Activated CD4-positive, alpha-beta T cell treated with anti-CD3 and anti-CD28 coated beads for 36 hours (primary cell): ENCODE results near the gene TENM4. TPM values are rescaled to one million over a fixed set of nuclear protein-coding genes. Genes with fewer than 3 reads are reported as not detected.

Experiments
- ATAC-seq: fragments of 200-7000 bp; cut with Tn5 transposase; one replicate; pipeline ENCODE4 v1.10.0; 2021; ENCODE audit warnings: mild to moderate bottlenecking, moderate library complexity
- CTCF ChIA-PET: fragments of 350-600 bp; sonication (Branson Sonifier 250); formaldehyde crosslinking; loops from one replicate; lab custom pipeline; 2021; ENCODE audit warnings: antibody characterized with exemption; lab: Charles Lee
- POLR2A ChIA-PET: fragments of 350-600 bp; sonication (Branson Sonifier 250); formaldehyde crosslinking; loops from one replicate; lab custom pipeline; 2021; ENCODE audit warnings: antibody characterized with exemption, inconsistent platforms; lab: Charles Lee
- DNase-seq: peaks from one replicate; pipeline ENCODE4 v3.0.0-alpha.2; 2020
- H3K27ac Mint-ChIP-seq: one replicate; pipeline ENCODE4 v1.8.0; 2021; ENCODE audit warnings: mixed read lengths
- H3K27me3 Mint-ChIP-seq: one replicate; pipeline ENCODE4 v1.8.0; 2021; ENCODE audit warnings: mixed read lengths
- H3K36me3 Mint-ChIP-seq: one replicate; pipeline ENCODE4 v1.8.0; 2021; ENCODE audit warnings: low read depth, mixed read lengths
- H3K4me1 Mint-ChIP-seq: one replicate; pipeline ENCODE4 v1.8.0; 2021; ENCODE audit warnings: mixed read lengths
- H3K4me3 Mint-ChIP-seq: one replicate; pipeline ENCODE4 v1.8.0; 2021; ENCODE audit warnings: mild to moderate bottlenecking, moderate library complexity, mixed read lengths
- H3K9me3 Mint-ChIP-seq: one replicate; pipeline ENCODE4 v1.8.0; 2021; ENCODE audit warnings: low read depth, mixed read lengths
- intact Hi-C, 2 experiments: fragments of 100-400 bp; cut with DNase I in 1 of 2; cut with micrococcal nuclease in 1 of 2; formaldehyde crosslinking; loops; one replicate each; pipeline versions ENCODE4 v1.14.2 to v1.15.1; 2022 to 2024; cut with DNase I, micrococcal nuclease
- total RNA-seq, 2 experiments: library from RNA; stranded (reverse); gene quantifications; one replicate each; pipeline ENCODE4 v1.2.3, GENCODE V29; 2021

TENM4 gene
- total RNA-seq, 2 experiments from 2014 or later, result not detected

GRCh38 chr11:79052544-79052943, 388.3 kb downstream of the TENM4 start:
- Mint-ChIP-seq H3K36me3 (no peaks in the 10 kb centered on the region), H3K27me3 (peaks cover 8% of the 10 kb centered on the region), H3K4me3 (no peak overlapping the region), H3K9me3 (no peaks in the 10 kb centered on the region), H3K27ac (no peak overlapping the region), H3K4me1 (no peaks in the 10 kb centered on the region)
- POLR2A ChIA-PET, result no interaction called here
- CTCF ChIA-PET, result no interaction called here
- ATAC-seq (no peak), DNase-seq (peak; percentile 19)
- intact Hi-C loops, result no loop called here

- no peak for ATAC-seq
- ChIA-PET POLR2A (no interaction called here), CTCF (interaction anchor here (0.8 kb wide), 2 partner anchors 49 to 184 kb away, joined by 3 to 4 read pairs; no protein-coding TSS in a partner anchor)
- Mint-ChIP-seq H3K9me3 (no peaks in the 10 kb centered on the region), H3K27ac (no peak overlapping the region), H3K4me1 (no peaks in the 10 kb centered on the region), H3K27me3 (peaks cover 8% of the 10 kb centered on the region), H3K36me3 (no peaks in the 10 kb centered on the region), H3K4me3 (no peak overlapping the region)
- no peak for DNase-seq
- intact Hi-C loops, result no loop called here
These were observed 390.0 kb downstream of the TENM4 start for GRCh38 chr11:79050786-79051185.

- no peak for DNase-seq
- POLR2A ChIA-PET, result no interaction called here
These were observed 391.1 kb downstream of the TENM4 start for GRCh38 chr11:79049741-79050179.

DNA sequence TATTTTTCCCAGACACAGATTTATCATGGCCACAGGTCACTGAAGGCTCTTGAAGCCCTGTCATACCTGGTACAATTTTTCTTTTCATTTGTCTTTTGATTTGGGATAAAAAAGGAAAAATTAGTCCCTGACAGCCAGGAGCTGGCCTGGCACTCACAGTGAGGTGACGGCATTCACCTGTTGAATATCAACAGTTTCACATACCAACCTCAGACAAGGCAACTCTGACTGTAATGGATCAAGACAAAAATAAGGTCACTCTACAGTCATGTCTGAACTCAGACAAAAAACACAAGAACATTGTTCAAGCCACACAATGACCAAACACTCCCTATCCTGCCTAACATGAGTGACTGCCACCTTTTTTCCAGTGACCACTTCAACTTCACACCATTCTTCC, 392.9 kb downstream of the TENM4 start:
- no peaks in the 10 kb centered on the region for H3K9me3 Mint-ChIP-seq
- intact Hi-C loops, result no loop called here
- no peaks in the 10 kb centered on the region for H3K36me3 Mint-ChIP-seq
- ChIA-PET CTCF (interaction anchor here (0.9 kb wide), 1 partner anchor 35 kb away, joined by 4 read pairs; no protein-coding TSS in a partner anchor), POLR2A (no interaction called here)
- H3K27me3 Mint-ChIP-seq, result peaks cover 8% of the 10 kb centered on the region
- H3K4me3 Mint-ChIP-seq, result no peak overlapping the region
- no peak overlapping the region for H3K27ac Mint-ChIP-seq
- DNase-seq, result no peak
- ATAC-seq, result no peak
- H3K4me1 Mint-ChIP-seq, result no peaks in the 10 kb centered on the region

More at GRCh38 chr11:79049741-79050179, 391.1 kb downstream of the TENM4 start:
- Mint-ChIP-seq H3K9me3 (no peaks in the 10 kb centered on the region), H3K27ac (no peak overlapping the region), H3K27me3 (peaks cover 8% of the 10 kb centered on the region), H3K36me3 (no peaks in the 10 kb centered on the region), H3K4me1 (no peaks in the 10 kb centered on the region), H3K4me3 (no peak overlapping the region)
- intact Hi-C loops, result no loop called here
- CTCF ChIA-PET, result no interaction called here
- ATAC-seq, result no peak

GRCh38 chr11:79047321-79047720, 393.5 kb downstream of the TENM4 start:
- Mint-ChIP-seq H3K27me3 (peaks cover 6% of the 10 kb centered on the region), H3K4me3 (no peak overlapping the region), H3K36me3 (no peaks in the 10 kb centered on the region), H3K27ac (no peak overlapping the region), H3K4me1 (no peaks in the 10 kb centered on the region), H3K9me3 (no peaks in the 10 kb centered on the region)
- DNase-seq (no peak), ATAC-seq (no peak)
- POLR2A ChIA-PET, result no interaction called here
- CTCF ChIA-PET, result interaction anchor here (0.9 kb wide), 1 partner anchor 35 kb away, joined by 4 read pairs; no protein-coding TSS in a partner anchor
- intact Hi-C loops, result no loop called here

GRCh38 chr11:79046366-79046765, 394.5 kb downstream of the TENM4 start:
- no peak for ATAC-seq
- ChIA-PET CTCF (no interaction called here), POLR2A (no interaction called here)
- H3K27ac Mint-ChIP-seq, result no peak overlapping the region
- H3K4me3 Mint-ChIP-seq, result no peak overlapping the region
- H3K9me3 Mint-ChIP-seq, result no peaks in the 10 kb centered on the region
- H3K27me3 Mint-ChIP-seq, result no peaks in the 10 kb centered on the region
- no peak for DNase-seq
- no peaks in the 10 kb centered on the region for H3K36me3 Mint-ChIP-seq
- H3K4me1 Mint-ChIP-seq, result no peaks in the 10 kb centered on the region
- intact Hi-C loops, result no loop called here

DNA sequence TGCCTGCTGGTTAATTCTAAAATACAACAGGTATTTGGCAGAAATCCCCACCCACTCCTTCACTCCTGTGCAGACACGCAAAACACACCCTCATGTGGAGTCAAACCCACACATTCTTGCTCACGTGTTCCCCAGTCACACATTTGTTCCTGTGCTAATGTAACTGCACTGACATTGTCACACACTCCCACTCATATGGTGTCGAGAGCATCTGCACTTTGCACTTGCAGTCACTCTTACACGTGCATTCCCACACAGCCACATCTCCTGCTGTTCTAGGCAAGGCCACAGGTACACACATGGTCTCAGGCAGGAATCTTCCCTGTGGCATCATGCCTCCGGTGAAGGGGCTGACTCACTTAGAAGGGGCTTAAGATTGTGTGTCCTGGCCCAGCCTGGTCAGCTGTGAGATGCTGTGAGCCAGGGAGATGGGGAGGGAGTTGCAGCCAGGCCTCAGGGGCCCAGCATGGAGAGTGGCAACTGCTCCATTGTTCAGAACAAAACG, 395.0 kb downstream of the TENM4 start:
- Mint-ChIP-seq H3K36me3 (no peaks in the 10 kb centered on the region), H3K4me1 (no peaks in the 10 kb centered on the region), H3K9me3 (no peaks in the 10 kb centered on the region), H3K27ac (no peak overlapping the region), H3K4me3 (no peak overlapping the region), H3K27me3 (no peaks in the 10 kb centered on the region)
- intact Hi-C loops, result no loop called here
- ChIA-PET CTCF (no interaction called here), POLR2A (no interaction called here)
- no peak for DNase-seq
- no peak for ATAC-seq

GRCh38 chr11:79045018-79045799, 395.6 kb downstream of the TENM4 start:
- intact Hi-C loops, result no loop called here
- ChIA-PET CTCF (no interaction called here), POLR2A (no interaction called here)
- H3K27me3 Mint-ChIP-seq, result no peaks in the 10 kb centered on the region
- H3K27ac Mint-ChIP-seq, result no peak overlapping the region
- DNase-seq (no peak), ATAC-seq (no peak)
- H3K36me3 Mint-ChIP-seq, result no peaks in the 10 kb centered on the region
- H3K9me3 Mint-ChIP-seq, result no peaks in the 10 kb centered on the region
- H3K4me1 Mint-ChIP-seq, result no peaks in the 10 kb centered on the region
- H3K4me3 Mint-ChIP-seq, result no peak overlapping the region

DNA sequence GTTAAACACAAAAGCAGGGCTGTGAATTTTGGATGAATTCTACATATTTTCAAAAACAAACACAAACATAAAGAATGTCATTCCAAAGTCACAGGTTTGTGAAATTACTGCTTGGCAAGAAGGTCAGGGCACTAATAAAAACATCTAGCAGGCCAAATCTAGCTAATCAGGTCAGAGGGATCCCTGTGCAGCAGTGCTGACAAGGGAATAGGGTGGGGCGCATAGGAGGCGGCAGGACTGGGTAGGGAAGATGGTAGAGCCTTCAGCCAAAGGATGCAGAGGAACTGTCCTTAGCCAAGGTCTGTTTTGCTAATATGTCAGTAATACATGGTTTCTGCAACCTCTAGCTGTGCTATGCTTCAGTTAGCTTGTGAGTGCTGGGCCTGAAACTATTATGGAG, 396.6 kb downstream of the TENM4 start:
- no peak for ATAC-seq
- H3K4me3 Mint-ChIP-seq, result no peak overlapping the region
- ChIA-PET CTCF (no interaction called here), POLR2A (no interaction called here)
- H3K27ac Mint-ChIP-seq, result no peak overlapping the region
- no peak for DNase-seq
- H3K27me3 Mint-ChIP-seq, result peaks cover 2% of the 10 kb centered on the region
- H3K36me3 Mint-ChIP-seq, result no peaks in the 10 kb centered on the region
- no peaks in the 10 kb centered on the region for H3K4me1 Mint-ChIP-seq
- H3K9me3 Mint-ChIP-seq, result no peaks in the 10 kb centered on the region
- intact Hi-C loops, result no loop called here

DNA sequence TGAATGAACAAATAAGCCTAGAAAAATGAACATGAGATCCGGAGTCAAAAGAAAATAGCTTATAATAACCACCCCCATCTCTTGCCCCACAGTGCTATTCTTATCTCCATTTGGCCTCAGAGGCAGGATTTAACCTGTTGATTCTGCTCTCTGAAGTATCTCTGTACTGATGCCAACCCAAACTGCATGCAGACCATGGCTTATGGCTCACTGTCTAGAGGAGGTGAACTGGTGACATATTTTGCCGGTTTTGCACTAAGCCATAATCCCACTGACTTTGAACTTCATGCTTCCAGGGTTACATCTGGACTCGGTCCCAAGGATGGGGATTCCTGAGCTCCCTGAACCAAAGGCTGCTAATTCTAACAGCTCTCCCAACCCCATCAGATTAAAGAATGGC, 397.1 kb downstream of the TENM4 start:
- DNase-seq, result no peak
- CTCF ChIA-PET, result no interaction called here
- Mint-ChIP-seq H3K27ac (no peak overlapping the region), H3K4me1 (no peaks in the 10 kb centered on the region), H3K4me3 (no peak overlapping the region), H3K27me3 (peaks cover 3% of the 10 kb centered on the region), H3K9me3 (no peaks in the 10 kb centered on the region), H3K36me3 (no peaks in the 10 kb centered on the region)
- intact Hi-C loops, result no loop called here
- ATAC-seq, result no peak
- POLR2A ChIA-PET, result no interaction called here

DNA sequence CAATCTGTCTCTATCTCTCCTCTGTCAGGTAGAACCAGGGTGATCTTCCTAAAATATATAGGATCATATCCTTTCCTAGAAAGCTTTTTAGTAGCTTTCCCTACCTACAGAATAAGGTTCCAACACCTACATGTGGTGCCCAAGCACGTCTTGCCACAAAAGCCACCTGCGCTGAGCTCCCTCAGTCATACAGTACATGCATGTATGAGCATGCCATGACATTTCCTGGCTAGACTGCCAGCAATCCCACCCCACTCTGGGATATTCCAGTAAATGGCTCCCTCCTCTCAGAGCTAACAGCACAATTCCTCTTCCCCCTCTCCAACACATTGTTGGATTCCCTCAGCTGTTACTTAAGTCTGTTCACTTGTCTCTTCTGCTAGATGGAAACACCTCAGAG, 398.0 kb downstream of the TENM4 start:
- Mint-ChIP-seq H3K27ac (no peak overlapping the region), H3K9me3 (no peaks in the 10 kb centered on the region), H3K4me3 (no peak overlapping the region), H3K4me1 (no peaks in the 10 kb centered on the region), H3K36me3 (no peaks in the 10 kb centered on the region), H3K27me3 (peaks cover 3% of the 10 kb centered on the region)
- intact Hi-C loops, result no loop called here
- ATAC-seq (no peak), DNase-seq (no peak)
- ChIA-PET CTCF (no interaction called here), POLR2A (no interaction called here)

GRCh38 chr11:79040348-79040747, 400.5 kb downstream of the TENM4 start:
- POLR2A ChIA-PET, result no interaction called here

More at GRCh38 chr11:79040348-79040747, 400.5 kb downstream of the TENM4 start:
- CTCF ChIA-PET, result no interaction called here
- ATAC-seq (no peak), DNase-seq (no peak)
- Mint-ChIP-seq H3K9me3 (no peaks in the 10 kb centered on the region), H3K4me1 (no peaks in the 10 kb centered on the region), H3K27ac (no peak overlapping the region), H3K36me3 (no peaks in the 10 kb centered on the region), H3K27me3 (peaks cover 8% of the 10 kb centered on the region), H3K4me3 (no peak overlapping the region)
- intact Hi-C loops, result no loop called here
